Upper lobe of left lung (tissue), 6 donors: Measurements from ENCODE around the gene PRKCE. TPM values are rescaled to one million over a fixed set of nuclear protein-coding genes. Genes with fewer than 3 reads are reported as not detected.

Source experiments
- ATAC-seq, 2 donors: fragments of 200-7000 bp; cut with Tn5 transposase; one replicate each; pipeline ENCODE4 v1.9.1; 2022; ENCODE audit warnings: mild to moderate bottlenecking in 2 of 2, moderate library complexity in 2 of 2; ENCODE audit not compliant: low FRiP score in 2 of 2
- DNase-seq, 2 donors: peaks; one replicate each; pipeline ENCODE4 v3.0.0-alpha.2; 2019 to 2020
- H3K27ac ChIP-seq, 4 donors: fragments of 200-600 bp; sonication (generic); one replicate each; pipeline ENCODE4 v1.5.1; 2016 to 2019
- H3K27me3 ChIP-seq, 4 donors: fragments of 200-600 bp; sonication (generic); one replicate each; pipeline ENCODE4 v1.5.1; 2017 to 2019
- H3K36me3 ChIP-seq, 4 donors: fragments of 200-600 bp; sonication (generic); one replicate each; pipeline ENCODE4 v1.5.1; 2016 to 2019
- H3K4me1 ChIP-seq, 4 donors: fragments of 200-600 bp; sonication (generic); one replicate each; pipeline ENCODE4 v1.5.1; 2018 to 2019
- H3K4me3 ChIP-seq, 4 donors: fragments of 200-600 bp; sonication (generic); one replicate each; pipeline ENCODE4 v1.5.1; 2017 to 2019; ENCODE audit warnings: mild to moderate bottlenecking in 2 of 4, moderate library complexity in 1 of 4
- H3K9me3 ChIP-seq, 4 donors: fragments of 200-600 bp; sonication (generic); one replicate each; pipeline ENCODE4 v1.5.1; 2018 to 2019
- CTCF ChIP-seq, 6 experiments: fragments of 450-650 bp in 4 of 6; fragments of 200-600 bp in 2 of 6; sonication (generic) in 2 of 6; IDR thresholded peaks; one replicate each; pipeline ENCODE4 v1.5.1; 2016 to 2019; ENCODE audit warnings: antibody characterized with exemption in 6 of 6
- EP300 ChIP-seq, 4 donors: sonication (generic); formaldehyde crosslinking; IDR thresholded peaks; one replicate each; pipeline ENCODE4 v1.5.1; 2017; ENCODE audit warnings: antibody characterized with exemption in 4 of 4, control low read depth in 2 of 4
- POLR2A ChIP-seq, 4 donors: fragments of 450-650 bp; IDR thresholded peaks; one replicate each; pipeline ENCODE4 v1.5.1; 2016 to 2017; ENCODE audit warnings: antibody characterized with exemption in 4 of 4, mild to moderate bottlenecking in 2 of 4
- POLR2AphosphoS5 ChIP-seq, 2 donors: sonication (generic); formaldehyde crosslinking; IDR thresholded peaks; one replicate each; pipeline ENCODE4 v1.5.1; 2017; ENCODE audit warnings: antibody characterized with exemption in 2 of 2
- WGBS, 2 donors: methylation state at CpG; one replicate each; pipeline ENCODE4 v1.1.5; 2017 to 2018; 5-methylcytosine and 5-hydroxymethylcytosine counted together
- total RNA-seq, 6 donors: library from RNA; depleted of rRNA in 4 of 6; stranded (reverse); fragments of >200 nt in 4 of 6; gene quantifications; one replicate each; pipeline versions ENCODE4 v1.1.0 to v1.2.1, GENCODE V29; 2016 to 2021
- donor health status: DM: no; HTN: no; CAD: no; lungs with moderate emphysema.
- donor health status: DM: no; HTN: yes; CAD: no; lungs with severe emphysema.

PRKCE gene
- total RNA-seq, 6 donors from 2014 or later, result 54.9 to 124 (median 75.6) TPM

GRCh38 chr2:46118656-46119371, 467.3 kb downstream of the PRKCE start:
- Histone ChIP-seq H3K36me3 (peaks cover 0 to 16% (median 0%) of the 10 kb centered on the region in 4 donors), H3K4me1 (peaks cover 20 to 55% (median 36%) of the 10 kb centered on the region in 4 donors), H3K27me3 (no peaks in the 10 kb centered on the region), H3K27ac (peak overlapping the region in 3 of 4 donors; percentile 5 to 59 (median 48)), H3K9me3 (no peaks in the 10 kb centered on the region), H3K4me3 (no peak overlapping the region)
- ATAC-seq, result no peak
- WGBS, 2 donors, result 70 to 75% methylated on average over 7 of the region's 7 CpGs
- no peak for TF ChIP-seq CTCF (IDR thresholded peaks at IDR 0.05)
- no peak for TF ChIP-seq POLR2A (IDR thresholded peaks at IDR 0.05)
- peak in 1 of 4 donors; percentile 13 for TF ChIP-seq EP300 (IDR thresholded peaks at IDR 0.05)
- no peak for TF ChIP-seq POLR2AphosphoS5 (IDR thresholded peaks at IDR 0.05)
- DNase-seq, result no peak

- TF ChIP-seq POLR2A (IDR thresholded peaks at IDR 0.05) (no peak), CTCF (IDR thresholded peaks at IDR 0.05) (no peak), POLR2AphosphoS5 (IDR thresholded peaks at IDR 0.05) (no peak), EP300 (IDR thresholded peaks at IDR 0.05) (no peak)
- WGBS, 2 donors, result 61 to 63% methylated on average over 5 of the region's 5 CpGs
- DNase-seq (no peak), ATAC-seq (peak in 1 of 2 donors; percentile 72)
- no peaks in the 10 kb centered on the region for H3K9me3 ChIP-seq
- H3K27ac ChIP-seq, result peak overlapping the region in 2 of 4 donors; percentile 5 to 59
- peaks cover 20 to 56% (median 36%) of the 10 kb centered on the region in 4 donors for H3K4me1 ChIP-seq
- peaks cover 0 to 21% (median 0%) of the 10 kb centered on the region in 4 donors for H3K36me3 ChIP-seq
- H3K27me3 ChIP-seq, result no peaks in the 10 kb centered on the region
- no peak overlapping the region for H3K4me3 ChIP-seq
Measured at GRCh38 chr2:46119453-46119852, 468.0 kb downstream of the PRKCE start.

GRCh38 chr2:46120792-46121555, 469.5 kb downstream of the PRKCE start:
- peaks cover 0 to 20% (median 0%) of the 10 kb centered on the region in 4 donors for H3K36me3 ChIP-seq
- TF ChIP-seq POLR2AphosphoS5 (IDR thresholded peaks at IDR 0.05) (no peak), POLR2A (IDR thresholded peaks at IDR 0.05) (no peak), CTCF (IDR thresholded peaks at IDR 0.05) (no peak), EP300 (IDR thresholded peaks at IDR 0.05) (no peak)
- 50 to 58% methylated on average over 5 of the region's 5 CpGs for WGBS, 2 donors
- no peak overlapping the region for H3K4me3 ChIP-seq
- no peaks in the 10 kb centered on the region for H3K27me3 ChIP-seq
- no peaks in the 10 kb centered on the region for H3K9me3 ChIP-seq
- no peak for ATAC-seq
- DNase-seq, result no peak
- peaks cover 20 to 57% (median 34%) of the 10 kb centered on the region in 4 donors for H3K4me1 ChIP-seq
- H3K27ac ChIP-seq, result peak overlapping the region in 2 of 4 donors; percentile 5 to 59

- Histone ChIP-seq H3K9me3 (no peaks in the 10 kb centered on the region), H3K27me3 (no peaks in the 10 kb centered on the region), H3K36me3 (peaks cover 0 to 20% (median 0%) of the 10 kb centered on the region in 4 donors), H3K4me1 (peaks cover 15 to 55% (median 27%) of the 10 kb centered on the region in 4 donors), H3K27ac (no peak overlapping the region), H3K4me3 (no peak overlapping the region)
- peak in 1 of 2 donors; percentile 65 for DNase-seq
- no peak for ATAC-seq
- 78 to 89% methylated on average over 5 of the region's 5 CpGs for WGBS, 2 donors
- TF ChIP-seq EP300 (IDR thresholded peaks at IDR 0.05) (no peak), POLR2AphosphoS5 (IDR thresholded peaks at IDR 0.05) (no peak), POLR2A (IDR thresholded peaks at IDR 0.05) (no peak), CTCF (IDR thresholded peaks at IDR 0.05) (no peak)
Measured at GRCh38 chr2:46122318-46122976, 471.0 kb downstream of the PRKCE start.
